ENCODE measurements around the gene FERMT2. TPM values are rescaled to one million over a fixed set of nuclear protein-coding genes. Genes with fewer than 3 reads are reported as not detected.

The FERMT2 gene
- total and polyA plus RNA-seq, 2 experiments from 2014 or later, result 108 to 148 TPM

GRCh38 chr14:52987514-52987913, 36.7 kb upstream of the FERMT2 start:
- Histone ChIP-seq H3K27me3 (ENCODE audit: insufficient read depth) (no peaks in the 10 kb centered on the region), H3F3A (replicated peaks; ENCODE audit: low read depth) (no peaks in the 10 kb centered on the region), H2AFZ (no peak overlapping the region), H3K36me3 (ENCODE audit: insufficient read depth) (no peaks in the 10 kb centered on the region), H3K4me3 (no peak overlapping the region), H3K9me2 (ENCODE audit: insufficient read depth) (no peaks in the 10 kb centered on the region), H3K79me2 (replicated peaks; ENCODE audit: insufficient read depth) (no peaks in the 10 kb centered on the region), H3K4me2 (no peak overlapping the region), H3K27ac (ENCODE audit: low read depth) (no peak overlapping the region), H4K20me1 (replicated peaks; ENCODE audit: insufficient read depth) (no peaks in the 10 kb centered on the region), H3K4me1 (ENCODE audit: insufficient read depth) (no peaks in the 10 kb centered on the region)
- no peak overlapping the region for H3K4me3 Mint-ChIP-seq
- no peaks in the 10 kb centered on the region for H3K27me3 Mint-ChIP-seq (ENCODE audit: insufficient read depth, low read depth, poor library complexity)
- no peak overlapping the region for H3K27ac Mint-ChIP-seq
- no peaks in the 10 kb centered on the region for H3K9me3 Mint-ChIP-seq
- TF ChIP-seq CTCF (conservative IDR thresholded peaks at IDR 0.05; ENCODE audit: low read depth in 2 of 2) (no peak), ETS1 (IDR thresholded peaks at IDR 0.05) (no peak), ZNF462 (CRISPR knock-in tag; IDR thresholded peaks at IDR 0.05) (no peak), CREB1 (CRISPR knock-in tag; IDR thresholded peaks at IDR 0.05; ENCODE audit: low read depth) (no peak), ZNF114 (CRISPR knock-in tag; IDR thresholded peaks at IDR 0.05) (no peak), ZNF331 (CRISPR knock-in tag; IDR thresholded peaks at IDR 0.05; ENCODE audit: low read depth) (no peak), JUNB (IDR thresholded peaks at IDR 0.05; ENCODE audit: unreplicated experiment) (no peak), STAT1 (IDR thresholded peaks at IDR 0.05; ENCODE audit: unreplicated experiment) (no peak), NANOG (IDR thresholded peaks at IDR 0.05; ENCODE audit: borderline replicate concordance) (no peak), EZH2phosphoT487 (IDR thresholded peaks at IDR 0.05; ENCODE audit: unreplicated experiment) (no peak), POLR2AphosphoS5 (IDR thresholded peaks at IDR 0.05; ENCODE audit: low read depth) (no peak), EZH2 (IDR thresholded peaks at IDR 0.05; ENCODE audit: low read depth, unreplicated experiment) (no peak), REST (IDR thresholded peaks at IDR 0.05; ENCODE audit: unreplicated experiment) (no peak)
- H3K4me1 Mint-ChIP-seq, result no peaks in the 10 kb centered on the region
- ATAC-seq (no peak), DNase-seq (ENCODE audit: low spot score) (no peak)
- no peaks in the 10 kb centered on the region for H3K36me3 Mint-ChIP-seq (ENCODE audit: low read depth)

Data from GM23338 (cell line).